GM12865 (cell line): ENCODE data around the gene IGF2.

ENCODE experiments used
- DNase-seq: peaks from one replicate; pipeline ENCODE4 v3.0.0; 2010; ENCODE audit warnings: low read depth
- H3K4me3 ChIP-seq: 2 replicates; pipeline ENCODE4 v1.5.1; 2011; ENCODE audit warnings: mild to moderate bottlenecking, low read depth, low read length, control low read depth
- CTCF ChIP-seq: IDR thresholded peaks from 2 replicates; pipeline ENCODE4 v1.5.1; 2011; ENCODE audit warnings: low read length, control low read depth, low read depth, inconsistent platforms; ENCODE audit not compliant: insufficient read depth; ENCODE audit errors: missing control alignments

IGF2 gene

GRCh38 chr11:2165571-2165970 lies 26.4 kb upstream of the IGF2 start:
- no peak for DNase-seq
- H3K4me3 ChIP-seq = no peak overlapping the region
- TF ChIP-seq CTCF = no peak

- no peak for DNase-seq
- H3K4me3 ChIP-seq = no peak overlapping the region
- TF ChIP-seq CTCF = no peak
These were observed 25.8 kb upstream of the IGF2 start for GRCh38 chr11:2164861-2165555.

- TF ChIP-seq CTCF = no peak
- no peak for DNase-seq
- no peak overlapping the region for H3K4me3 ChIP-seq
These were observed 24.9 kb upstream of the IGF2 start for GRCh38 chr11:2164081-2164480.

- no peak overlapping the region for H3K4me3 ChIP-seq
- TF ChIP-seq CTCF = no peak
- DNase-seq = no peak
These were observed 24.3 kb upstream of the IGF2 start for GRCh38 chr11:2163428-2163978.

- no peak for TF ChIP-seq CTCF
- no peak within 1 kb of the TSS for H3K4me3 ChIP-seq
- DNase-seq = no peak
These were observed 21.6 kb upstream of the IGF2 start, which contains the start of gene INS for GRCh38 chr11:2160736-2161259. Gene INS, minus strand, starts transcription at chr11:2161209. Its CDS starts 238 bp downstream, at chr11:2160971.

- DNase-seq = no peak
- no peak for TF ChIP-seq CTCF
- no peak overlapping the region for H3K4me3 ChIP-seq
These were observed 20.6 kb upstream of the IGF2 start for GRCh38 chr11:2159536-2160413.
